A673 (cell line): ENCODE results near the gene BNIPL. TPM values are rescaled to one million over a fixed set of nuclear protein-coding genes. Genes with fewer than 3 reads are reported as not detected.

Experiments used
- BruUV-seq: library from RNA; stranded (reverse); fragments of 400-500 nt; replicated peaks from 2 replicates; lab custom pipeline; 2021; lab: Mats Ljungman, UMichigan
- CTCF ChIA-PET: fragments of 300-600 bp; sonication (Branson Sonifier 250); formaldehyde crosslinking; loops from one replicate; lab custom pipeline; 2022; ENCODE audit warnings: antibody characterized with exemption; lab: Charles Lee
- POLR2A ChIA-PET: fragments of 300-600 bp; sonication (Branson Sonifier 250); formaldehyde crosslinking; loops from one replicate; lab custom pipeline; 2022; ENCODE audit warnings: antibody characterized with exemption; ENCODE audit not compliant: low non-redundant PET; lab: Charles Lee
- DNase-seq: peaks from one replicate; pipeline ENCODE4 v3.0.0-alpha.2; 2015; ENCODE audit warnings: low spot score
- H3K27ac ChIP-seq: fragments of 200-600 bp; sonication (generic); 2 replicates; pipeline ENCODE4 v1.5.1; 2016; ENCODE audit warnings: mixed run types, low read depth, mild to moderate bottlenecking, mixed read lengths, antibody characterized with exemption, low read length; ENCODE audit not compliant: poor library complexity, severe bottlenecking
- H3K27me3 ChIP-seq: fragments of 200-600 bp; sonication (generic); replicated peaks from 2 replicates; pipeline ENCODE4 v1.6.1; 2017; ENCODE audit warnings: mixed run types, low read depth, mild to moderate bottlenecking, mixed read lengths, antibody characterized with exemption, low read length; ENCODE audit not compliant: insufficient read depth, poor library complexity
- H3K36me3 ChIP-seq: fragments of 200-600 bp; sonication (generic); 2 replicates; pipeline ENCODE4 v1.6.1; 2016; ENCODE audit warnings: mixed run types, mild to moderate bottlenecking, mixed read lengths, antibody characterized with exemption, low read length; ENCODE audit not compliant: insufficient read depth, poor library complexity, severe bottlenecking
- H3K4me1 ChIP-seq: fragments of 200-600 bp; sonication (generic); 2 replicates; pipeline ENCODE4 v1.6.1; 2017; ENCODE audit warnings: mixed run types, mild to moderate bottlenecking, mixed read lengths, antibody characterized with exemption, low read length; ENCODE audit not compliant: insufficient read depth, poor library complexity, severe bottlenecking
- H3K4me3 ChIP-seq: fragments of 200-600 bp; sonication (generic); 2 replicates; pipeline ENCODE4 v1.5.1; 2016; ENCODE audit warnings: low read depth, mixed run types, mild to moderate bottlenecking, mixed read lengths, low read length; ENCODE audit not compliant: poor library complexity, severe bottlenecking
- H3K9me3 ChIP-seq: fragments of 200-600 bp; sonication (generic); 2 replicates; pipeline ENCODE4 v1.6.1; 2016; ENCODE audit warnings: mixed run types, low read depth, mild to moderate bottlenecking, mixed read lengths, antibody characterized with exemption, low read length; ENCODE audit not compliant: poor library complexity, severe bottlenecking
- CTCF ChIP-seq: fragments of 300-800, 200-600 bp; sonication (generic); conservative IDR thresholded peaks from 2 replicates; pipeline ENCODE4 v1.5.1; 2017; ENCODE audit warnings: low read depth, mild to moderate bottlenecking, antibody characterized with exemption, low read length, moderate library complexity, mixed read lengths
- EZH2 ChIP-seq: fragments of 200-600 bp; sonication (generic); IDR thresholded peaks from 2 replicates; pipeline ENCODE4 v1.6.1; 2017; ENCODE audit warnings: borderline replicate concordance, low read depth, mild to moderate bottlenecking, mixed read lengths, antibody characterized with exemption, low read length; ENCODE audit not compliant: poor library complexity, severe bottlenecking
- intact Hi-C: fragments of 100-400 bp; cut with micrococcal nuclease; formaldehyde crosslinking; loops from one replicate; pipeline ENCODE4 v1.10.0; 2022; ENCODE audit not compliant: unreplicated experiment
- total RNA-seq: library from RNA; stranded (reverse); gene quantifications from 2 replicates; pipeline ENCODE4 v1.2.3, GENCODE V29; 2021

Gene BNIPL
- total RNA-seq, 1 experiment from 2014 or later, result 3.5 TPM

GRCh38 chr1:151032164-151032563 is 4.2 kb upstream of the BNIPL start:
- Histone ChIP-seq H3K27me3 (no peaks in the 10 kb centered on the region), H3K27ac (no peak overlapping the region), H3K9me3 (no peaks in the 10 kb centered on the region), H3K4me3 (no peak overlapping the region), H3K4me1 (no peaks in the 10 kb centered on the region), H3K36me3 (peaks cover 34% of the 10 kb centered on the region)
- TF ChIP-seq EZH2 (no peak), CTCF (no peak)
- intact Hi-C loops, result no loop called here
- DNase-seq, result no peak
- BruUV-seq, result no TSS peak
- ChIA-PET POLR2A (no interaction called here), CTCF (no interaction called here)

- Histone ChIP-seq H3K9me3 (no peaks in the 10 kb centered on the region), H3K27me3 (no peaks in the 10 kb centered on the region), H3K4me1 (no peaks in the 10 kb centered on the region), H3K27ac (no peak overlapping the region), H3K4me3 (no peak overlapping the region), H3K36me3 (peaks cover 17% of the 10 kb centered on the region)
- POLR2A ChIA-PET, result no interaction called here
- intact Hi-C loops, result no loop called here
- no peak for TF ChIP-seq EZH2
- no peak for DNase-seq
- CTCF ChIA-PET, result no interaction called here
- no TSS peak for BruUV-seq
These were observed 1.2 kb upstream of the BNIPL start for GRCh38 chr1:151035167-151035566.

- no TSS peak for BruUV-seq
- intact Hi-C loops, result no loop called here
- ChIA-PET POLR2A (no interaction called here), CTCF (no interaction called here)
- no peak for DNase-seq
- Histone ChIP-seq H3K9me3 (no peaks in the 10 kb centered on the region), H3K27ac (no peak overlapping the region), H3K4me1 (no peaks in the 10 kb centered on the region), H3K36me3 (peaks cover 11% of the 10 kb centered on the region), H3K27me3 (no peaks in the 10 kb centered on the region), H3K4me3 (no peak overlapping the region)
- no peak for TF ChIP-seq EZH2
- no peak for TF ChIP-seq CTCF
These were observed 646 bp downstream of the BNIPL start for GRCh38 chr1:151037032-151037431.

- CTCF ChIA-PET, result no interaction called here
- Histone ChIP-seq H3K36me3 (peaks cover 2% of the 10 kb centered on the region), H3K9me3 (no peaks in the 10 kb centered on the region), H3K4me1 (no peaks in the 10 kb centered on the region), H3K27ac (no peak overlapping the region), H3K4me3 (no peak overlapping the region), H3K27me3 (no peaks in the 10 kb centered on the region)
- DNase-seq, result no peak
- POLR2A ChIA-PET, result no interaction called here
- TF ChIP-seq EZH2, result no peak
- no peak for TF ChIP-seq CTCF
- intact Hi-C loops, result no loop called here
- no TSS peak for BruUV-seq
These were observed 3.1 kb downstream of the BNIPL start for GRCh38 chr1:151039521-151039920.
